Panc1 (cell line): Measurements from ENCODE around the gene NEXN. TPM values are rescaled to one million over a fixed set of nuclear protein-coding genes. Genes with fewer than 3 reads are reported as not detected.

Source experiments
- ATAC-seq: fragments of 200-7000 bp; cut with Tn5 transposase; 2 replicates; pipeline ENCODE4 v1.9.1; 2020; ENCODE audit warnings: mild to moderate bottlenecking, moderate library complexity
- BruUV-seq: library from RNA; stranded (reverse); fragments of 400-500 nt; replicated peaks from 2 replicates; lab custom pipeline; 2021; lab: Mats Ljungman, UMichigan
- CTCF ChIA-PET: fragments of 300-600 bp; sonication (Branson Sonifier 250); formaldehyde crosslinking; loops from one replicate; lab custom pipeline; 2022; ENCODE audit warnings: antibody characterized with exemption; lab: Charles Lee
- POLR2A ChIA-PET: fragments of 300-600 bp; sonication (Branson Sonifier 250); formaldehyde crosslinking; loops from one replicate; lab custom pipeline; 2022; ENCODE audit warnings: antibody characterized with exemption; lab: Charles Lee
- DNase-seq: peaks from one replicate; pipeline ENCODE4 v3.0.0-alpha.2; 2010; ENCODE audit warnings: low read depth, low spot score
- H3K27ac ChIP-seq: 2 replicates; pipeline ENCODE4 v1.5.1; 2011; ENCODE audit warnings: mild to moderate bottlenecking, low read length, inconsistent platforms
- H3K27me3 ChIP-seq: fragments of 200-500 bp; sonication (Bioruptor generic); 2 replicates; pipeline ENCODE4 v1.6.0; 2014; ENCODE audit warnings: low read length, inconsistent platforms; ENCODE audit not compliant: control insufficient read depth, insufficient read depth
- H3K36me3 ChIP-seq: fragments of 200-500 bp; sonication (Bioruptor generic); 2 replicates; pipeline ENCODE4 v1.5.1; 2014; ENCODE audit warnings: inconsistent platforms, mild to moderate bottlenecking, low read length, moderate library complexity; ENCODE audit not compliant: control insufficient read depth, insufficient read depth
- H3K4me1 ChIP-seq: 2 replicates; pipeline ENCODE4 v1.5.1; 2011; ENCODE audit warnings: inconsistent platforms, mild to moderate bottlenecking, low read length, moderate library complexity; ENCODE audit not compliant: control insufficient read depth, insufficient read depth
- H3K4me3 ChIP-seq, 2 experiments: 2 replicates each; pipeline ENCODE4 v1.5.1; 2011 to 2012; ENCODE audit warnings: low read depth in 2 of 2, low read length in 2 of 2, mild to moderate bottlenecking in 2 of 2, inconsistent platforms in 1 of 2, moderate library complexity in 1 of 2
- H3K9me3 ChIP-seq: fragments of 200-500 bp; sonication (Bioruptor generic); 2 replicates; pipeline ENCODE4 v1.5.1; 2014; ENCODE audit warnings: low read depth, mild to moderate bottlenecking, inconsistent platforms, low read length, moderate library complexity; ENCODE audit not compliant: control insufficient read depth, insufficient read depth
- CTCF ChIP-seq: fragments of 450-650 bp; IDR thresholded peaks from 2 replicates; pipeline ENCODE4 v1.5.1; 2017; ENCODE audit warnings: mild to moderate bottlenecking
- POLR2AphosphoS5 ChIP-seq: IDR thresholded peaks from 2 replicates; pipeline ENCODE4 v1.6.1; 2012; ENCODE audit warnings: mild to moderate bottlenecking, low read depth, low read length, moderate library complexity
- REST ChIP-seq, 2 experiments: IDR thresholded peaks; 2 replicates each; pipeline ENCODE4 v1.6.1; 2011 to 2012; ENCODE audit warnings: low read depth in 2 of 2, control low read depth in 1 of 2, low read length in 1 of 2, mild to moderate bottlenecking in 1 of 2, moderate library complexity in 1 of 2; ENCODE audit not compliant: insufficient read depth in 1 of 2
- SIN3A ChIP-seq: IDR thresholded peaks from 2 replicates; pipeline ENCODE4 v1.6.1; 2012; ENCODE audit warnings: low read depth, mild to moderate bottlenecking, low read length, moderate library complexity, borderline replicate concordance; ENCODE audit not compliant: insufficient read depth
- TCF7L2 ChIP-seq: IDR thresholded peaks from 2 replicates; pipeline ENCODE4 v1.6.1; 2011; ENCODE audit warnings: mild to moderate bottlenecking, low read depth, low read length, inconsistent platforms
- in situ Hi-C: cut with HindIII; loops from 2 replicates; pipeline ENCODE4 v1.10.0; 2016; ENCODE audit warnings: low sequenced_read_pairs, low pct_unique_long_range_greater_than_20kb
- intact Hi-C: fragments of 100-400 bp; cut with micrococcal nuclease; formaldehyde crosslinking; loops from one replicate; pipeline ENCODE4 v1.10.0; 2022; ENCODE audit not compliant: unreplicated experiment
- total RNA-seq: library from RNA; stranded (reverse); gene quantifications from one replicate; pipeline ENCODE4 v1.2.1, GENCODE V29; 2021; ENCODE audit not compliant: unreplicated experiment

Gene NEXN
- total RNA-seq, 1 experiment from 2014 or later, result 5.4 TPM

GRCh38 chr1:77929806-77930205, 41.4 kb downstream of the NEXN start:
- H3K9me3 ChIP-seq, result no peaks in the 10 kb centered on the region
- ChIA-PET CTCF (no interaction called here), POLR2A (no interaction called here)
- intact Hi-C loops (no loop called here), in situ Hi-C loops (no loop called here)
- DNase-seq (no peak), ATAC-seq (no peak)
- H3K36me3 ChIP-seq, result no peaks in the 10 kb centered on the region
- H3K4me3 ChIP-seq, result no peak overlapping the region
- no peaks in the 10 kb centered on the region for H3K27me3 ChIP-seq
- no peaks in the 10 kb centered on the region for H3K4me1 ChIP-seq
- no TSS peak for BruUV-seq
- TF ChIP-seq REST (IDR thresholded peaks at IDR 0.05; ENCODE audit: insufficient read depth in 1 of 2, low read depth in 2 of 2, low read length in 1 of 2) (no peak), CTCF (no peak), TCF7L2 (no peak), POLR2AphosphoS5 (no peak), SIN3A (no peak)
- H3K27ac ChIP-seq, result no peak overlapping the region

- ChIA-PET POLR2A (no interaction called here), CTCF (no interaction called here)
- ATAC-seq (no peak), DNase-seq (no peak)
- Histone ChIP-seq H3K27me3 (no peaks in the 10 kb centered on the region), H3K4me3 (no peak overlapping the region), H3K36me3 (peaks cover 23% of the 10 kb centered on the region), H3K9me3 (no peaks in the 10 kb centered on the region), H3K27ac (no peak overlapping the region), H3K4me1 (no peaks in the 10 kb centered on the region)
- in situ Hi-C loops (no loop called here), intact Hi-C loops (no loop called here)
- TF ChIP-seq REST (IDR thresholded peaks at IDR 0.05; ENCODE audit: insufficient read depth in 1 of 2, low read depth in 2 of 2, low read length in 1 of 2) (no peak), SIN3A (no peak), TCF7L2 (no peak), POLR2AphosphoS5 (no peak), CTCF (no peak)
- no TSS peak for BruUV-seq
Observed at GRCh38 chr1:77938651-77939050, 50.2 kb downstream of the NEXN start.
